NCI-H774 (cell line): ENCODE measurements around the gene STK32B.
"Not testable (repeated sequence)": the region's sequence is repeated elsewhere in the genome, so short reads cannot be mapped to it uniquely, and the experiment has no call there.

ENCODE experiments used
- DNase-seq: peaks from one replicate; lab custom pipeline; 2025; lab: John Stamatoyannopoulos, UW

Gene STK32B

GRCh38 chr4:5030927-5031326 lies 20.4 kb upstream of the STK32B start:
- no peak for DNase-seq

- no peak for DNase-seq
Observed at GRCh38 chr4:5032813-5033212, 18.5 kb upstream of the STK32B start.

- no peak for DNase-seq
Observed at GRCh38 chr4:5033281-5033841, 17.9 kb upstream of the STK32B start.

GRCh38 chr4:5034206-5034605 lies 17.1 kb upstream of the STK32B start:
- DNase-seq, result no peak

- DNase-seq, result no peak
Observed at GRCh38 chr4:5036239-5036638, 15.0 kb upstream of the STK32B start.

GRCh38 chr4:5037553-5038551 lies 13.4 kb upstream of the STK32B start:
- DNase-seq, result no peak

GRCh38 chr4:5039800-5040199 lies 11.5 kb upstream of the STK32B start:
- DNase-seq, result no peak

- DNase-seq, result no peak
Observed at GRCh38 chr4:5040856-5041620, 10.2 kb upstream of the STK32B start.

GRCh38 chr4:5041699-5042098 lies 9.6 kb upstream of the STK32B start:
- no peak for DNase-seq

GRCh38 chr4:5043579-5043978 lies 7.7 kb upstream of the STK32B start:
- no peak for DNase-seq

GRCh38 chr4:5044341-5044740 lies 6.9 kb upstream of the STK32B start:
- no peak for DNase-seq

GRCh38 chr4:5045097-5045496 lies 6.2 kb upstream of the STK32B start:
- DNase-seq, result no peak

GRCh38 chr4:5048721-5049120 lies 2.6 kb upstream of the STK32B start:
- DNase-seq, result no peak

- DNase-seq, result peak; percentile 4
Observed at GRCh38 chr4:5050520-5051277, 581 bp upstream of the STK32B start.

GRCh38 chr4:5052204-5052702 lies 973 bp downstream of the STK32B start:
- no peak for DNase-seq

- no peak for DNase-seq
Observed at GRCh38 chr4:5052726-5053425, 1.6 kb downstream of the STK32B start.

- no peak for DNase-seq
Observed at GRCh38 chr4:5054532-5054931, 3.3 kb downstream of the STK32B start.

- DNase-seq, result no peak
Observed at GRCh38 chr4:5055411-5055810, 4.1 kb downstream of the STK32B start.

- no peak for DNase-seq
Observed at GRCh38 chr4:5066101-5066500, 14.8 kb downstream of the STK32B start.

GRCh38 chr4:5066968-5067367 lies 15.7 kb downstream of the STK32B start:
- not testable (repeated sequence) for DNase-seq

- no peak for DNase-seq
Observed at GRCh38 chr4:5067908-5068307, 16.6 kb downstream of the STK32B start.
